Activated CD4-positive, alpha-beta memory T cell treated with anti-CD3 and anti-CD28 coated beads for 36 hours (primary cell): Measurements from ENCODE around the gene FAM193A. TPM values are rescaled to one million over a fixed set of nuclear protein-coding genes. Genes with fewer than 3 reads are reported as not detected.
A peak's percentile ranks its signal among the peaks of the same experiment; 100 is the strongest.

Source experiments
- CTCF ChIA-PET: fragments of 350-600 bp; sonication (Branson Sonifier 250); formaldehyde crosslinking; loops from one replicate; lab custom pipeline; 2021; ENCODE audit warnings: antibody characterized with exemption, inconsistent platforms; lab: Charles Lee
- POLR2A ChIA-PET: fragments of 350-600 bp; sonication (Branson Sonifier 250); formaldehyde crosslinking; loops from one replicate; lab custom pipeline; 2021; ENCODE audit warnings: antibody characterized with exemption; lab: Charles Lee
- DNase-seq: peaks from one replicate; pipeline ENCODE4 v3.0.0-alpha.2; 2020
- H3K27ac Mint-ChIP-seq: one replicate; pipeline ENCODE4 v1.8.0; 2021; ENCODE audit warnings: mixed read lengths
- H3K27me3 Mint-ChIP-seq: one replicate; pipeline ENCODE4 v1.8.0; 2021; ENCODE audit warnings: mixed read lengths
- H3K36me3 Mint-ChIP-seq: one replicate; pipeline ENCODE4 v1.8.0; 2021; ENCODE audit warnings: mixed read lengths
- H3K4me1 Mint-ChIP-seq: one replicate; pipeline ENCODE4 v1.8.0; 2021; ENCODE audit warnings: low read depth, mixed read lengths
- H3K4me3 Mint-ChIP-seq: one replicate; pipeline ENCODE4 v1.8.0; 2021; ENCODE audit warnings: mild to moderate bottlenecking, mixed read lengths
- H3K9me3 Mint-ChIP-seq: one replicate; pipeline ENCODE4 v1.8.0; 2021; ENCODE audit warnings: mixed read lengths
- intact Hi-C: fragments of 100-400 bp; cut with micrococcal nuclease; formaldehyde crosslinking; loops from one replicate; pipeline ENCODE4 v1.15.1; 2023
- total RNA-seq, 2 experiments: library from RNA; stranded (reverse); gene quantifications; one replicate each; pipeline ENCODE4 v1.2.3, GENCODE V29; 2021

Gene FAM193A
- total RNA-seq, 2 experiments from 2014 or later = 21.7 to 22.6 TPM

- H3K4me1 Mint-ChIP-seq = peaks cover 41% of the 10 kb centered on the region
- CTCF ChIA-PET = no interaction called here
- H3K4me3 Mint-ChIP-seq = no peak overlapping the region
- H3K36me3 Mint-ChIP-seq = peaks cover 75% of the 10 kb centered on the region
- POLR2A ChIA-PET = interaction anchor here (0.5 kb wide), 1 partner anchor 19 kb away, joined by 3 read pairs; no protein-coding TSS in a partner anchor
- intact Hi-C loops = no loop called here
- no peak for DNase-seq
- no peaks in the 10 kb centered on the region for H3K9me3 Mint-ChIP-seq
- H3K27ac Mint-ChIP-seq = no peak overlapping the region
- H3K27me3 Mint-ChIP-seq = no peaks in the 10 kb centered on the region
Measured at GRCh38 chr4:2742823-2743517, 206.5 kb downstream of the FAM193A start.

- no peak for DNase-seq
- ChIA-PET POLR2A (interaction anchor here (0.9 kb wide), 1 partner anchor 10 kb away, joined by 3 read pairs; no protein-coding TSS in a partner anchor), CTCF (no interaction called here)
- Mint-ChIP-seq H3K9me3 (no peaks in the 10 kb centered on the region), H3K27me3 (no peaks in the 10 kb centered on the region), H3K4me3 (no peak overlapping the region), H3K4me1 (peaks cover 43% of the 10 kb centered on the region), H3K27ac (no peak overlapping the region), H3K36me3 (peaks cover 70% of the 10 kb centered on the region)
- intact Hi-C loops = no loop called here
Measured at GRCh38 chr4:2743518-2744445, 207.3 kb downstream of the FAM193A start.

- DNase-seq = no peak
- CTCF ChIA-PET = interaction anchor here (1.7 kb wide), 1 partner anchor 209 kb away, joined by 8 read pairs; no protein-coding TSS in a partner anchor
- POLR2A ChIA-PET = no interaction called here
- H3K27ac Mint-ChIP-seq = peak overlapping the region; percentile 90
- H3K4me3 Mint-ChIP-seq = no peak overlapping the region
- no peaks in the 10 kb centered on the region for H3K27me3 Mint-ChIP-seq
- H3K36me3 Mint-ChIP-seq = peaks cover 70% of the 10 kb centered on the region
- H3K4me1 Mint-ChIP-seq = peaks cover 50% of the 10 kb centered on the region
- H3K9me3 Mint-ChIP-seq = no peaks in the 10 kb centered on the region
- intact Hi-C loops = no loop called here
Measured at GRCh38 chr4:2744576-2745270, 208.3 kb downstream of the FAM193A start.

- intact Hi-C loops = no loop called here
- H3K36me3 Mint-ChIP-seq = peaks cover 70% of the 10 kb centered on the region
- peak overlapping the region; percentile 54 for H3K4me3 Mint-ChIP-seq
- H3K9me3 Mint-ChIP-seq = no peaks in the 10 kb centered on the region
- ChIA-PET CTCF (interaction anchor here (0.9 to 1.7 kb wide), 6 partner anchors 18 to 296 kb away, joined by 3 to 8 read pairs (median 4); partner anchors contain the start of genes GRK4 and NOP14), POLR2A (interaction anchor here (0.7 to 2.8 kb wide), 17 partner anchors 11 to 503 kb away, joined by 3 to 44 read pairs (median 5); partner anchors contain the start of genes FAM193A, GRK4, HAUS3 and NOP14)
- DNase-seq = no peak
- peak overlapping the region; percentile 90 for H3K27ac Mint-ChIP-seq
- no peaks in the 10 kb centered on the region for H3K27me3 Mint-ChIP-seq
- peaks cover 57% of the 10 kb centered on the region for H3K4me1 Mint-ChIP-seq
Measured at GRCh38 chr4:2745516-2745915, 209.1 kb downstream of the FAM193A start.

GRCh38 chr4:2745981-2746806 is 209.7 kb downstream of the FAM193A start:
- Mint-ChIP-seq H3K4me1 (peaks cover 61% of the 10 kb centered on the region), H3K9me3 (no peaks in the 10 kb centered on the region), H3K27me3 (no peaks in the 10 kb centered on the region), H3K4me3 (peak overlapping the region; percentile 54), H3K36me3 (peaks cover 67% of the 10 kb centered on the region), H3K27ac (peak overlapping the region; percentile 90)
- intact Hi-C loops = loop anchor here (1.0 to 2.0 kb wide), 10 partner anchors 10 to 333 kb away; partner anchors contain the start of genes FAM193A, RNF4 and TNIP2
- POLR2A ChIA-PET = interaction anchor here (0.7 to 2.8 kb wide), 19 partner anchors 10 to 504 kb away, joined by 3 to 44 read pairs (median 5); partner anchors contain the start of genes FAM193A, GRK4, HAUS3 and NOP14
- CTCF ChIA-PET = interaction anchor here (0.7 to 1.7 kb wide), 9 partner anchors 10 to 296 kb away, joined by 3 to 8 read pairs (median 3); partner anchors contain the start of genes GRK4, NOP14 and TNIP2
- DNase-seq = peak; percentile 98

GRCh38 chr4:2746891-2747695 is 210.6 kb downstream of the FAM193A start:
- intact Hi-C loops = loop anchor here (1.0 to 2.0 kb wide), 10 partner anchors 9 to 334 kb away; partner anchors contain the start of genes FAM193A, RNF4 and TNIP2
- DNase-seq = peak; percentile 53
- POLR2A ChIA-PET = interaction anchor here (0.7 to 2.8 kb wide), 14 partner anchors 9 to 335 kb away, joined by 3 to 44 read pairs (median 6); partner anchors contain the start of genes FAM193A, RNF4 and TNIP2
- H3K36me3 Mint-ChIP-seq = peaks cover 59% of the 10 kb centered on the region
- H3K4me3 Mint-ChIP-seq = peak overlapping the region; percentile 66
- no peaks in the 10 kb centered on the region for H3K9me3 Mint-ChIP-seq
- CTCF ChIA-PET = interaction anchor here (0.7 to 1.5 kb wide), 7 partner anchors 9 to 295 kb away, joined by 3 to 6 read pairs (median 3); partner anchors contain the start of genes GRK4, NOP14 and TNIP2
- H3K27me3 Mint-ChIP-seq = no peaks in the 10 kb centered on the region
- peak overlapping the region; percentile 90 for H3K27ac Mint-ChIP-seq
- peaks cover 69% of the 10 kb centered on the region for H3K4me1 Mint-ChIP-seq

GRCh38 chr4:2750719-2751605 is 214.5 kb downstream of the FAM193A start:
- POLR2A ChIA-PET = interaction anchor here (1.6 kb wide), 1 partner anchor 10 kb away, joined by 5 read pairs; no protein-coding TSS in a partner anchor
- H3K4me3 Mint-ChIP-seq = no peak overlapping the region
- intact Hi-C loops = no loop called here
- no peaks in the 10 kb centered on the region for H3K9me3 Mint-ChIP-seq
- CTCF ChIA-PET = interaction anchor here (1.0 kb wide), 1 partner anchor 11 kb away, joined by 4 read pairs; no protein-coding TSS in a partner anchor
- no peaks in the 10 kb centered on the region for H3K27me3 Mint-ChIP-seq
- H3K27ac Mint-ChIP-seq = peak overlapping the region; percentile 8
- H3K36me3 Mint-ChIP-seq = peaks cover 38% of the 10 kb centered on the region
- H3K4me1 Mint-ChIP-seq = peaks cover 76% of the 10 kb centered on the region
- no peak for DNase-seq

- Mint-ChIP-seq H3K4me3 (no peak overlapping the region), H3K27me3 (no peaks in the 10 kb centered on the region), H3K27ac (no peak overlapping the region), H3K9me3 (no peaks in the 10 kb centered on the region), H3K36me3 (peaks cover 20% of the 10 kb centered on the region), H3K4me1 (peaks cover 58% of the 10 kb centered on the region)
- no peak for DNase-seq
- POLR2A ChIA-PET = interaction anchor here (0.7 kb wide), 1 partner anchor 10 kb away, joined by 3 read pairs; no protein-coding TSS in a partner anchor
- intact Hi-C loops = no loop called here
- CTCF ChIA-PET = interaction anchor here (1.6 kb wide), 1 partner anchor 203 kb away, joined by 4 read pairs; no protein-coding TSS in a partner anchor
Measured at GRCh38 chr4:2753436-2753835, 217.0 kb downstream of the FAM193A start.
